Prostate gland (tissue), 2 donors: ENCODE data around the gene WWTR1.

Experiments used
- POLR2AphosphoS5 ChIP-seq: sonication (generic); formaldehyde crosslinking; IDR thresholded peaks from one replicate; pipeline ENCODE4 v1.6.1; 2017; ENCODE audit warnings: antibody characterized with exemption
- TF ChIP-seq, protein P1 (sequence below), 4 experiments: fragments of 200-600 bp in 2 of 4; fragments of 450-650 bp in 2 of 4; sonication (generic) in 2 of 4; IDR thresholded peaks; 1 replicate in 3 of 4; 2 replicates in 1 of 4; pipeline ENCODE4 v1.5.1; 2016 to 2019; ENCODE audit warnings: antibody characterized with exemption in 4 of 4, mild to moderate bottlenecking in 2 of 4, moderate library complexity in 2 of 4

DNA sequence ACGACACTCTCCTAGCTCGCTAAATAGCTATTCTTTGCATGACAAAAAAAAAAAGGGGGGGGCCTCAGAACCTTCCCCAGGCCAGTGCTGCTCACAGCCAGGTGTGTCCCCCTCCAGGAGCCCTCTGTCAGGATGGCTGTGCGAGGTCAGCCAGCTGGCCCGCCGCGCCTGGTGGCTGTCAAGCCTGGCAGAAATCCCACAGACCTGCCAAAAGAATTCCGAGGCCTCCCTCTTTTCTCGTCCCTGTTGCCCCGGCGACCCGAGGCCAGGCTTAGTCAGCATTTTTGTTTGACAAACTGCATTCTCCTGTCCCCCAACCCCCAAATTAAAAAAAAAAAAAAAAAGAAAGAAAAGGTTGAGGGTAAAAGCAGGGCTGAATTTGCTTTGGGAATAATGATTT lies 121.4 kb downstream of the WWTR1 start:
- TF ChIP-seq, protein P1, sequence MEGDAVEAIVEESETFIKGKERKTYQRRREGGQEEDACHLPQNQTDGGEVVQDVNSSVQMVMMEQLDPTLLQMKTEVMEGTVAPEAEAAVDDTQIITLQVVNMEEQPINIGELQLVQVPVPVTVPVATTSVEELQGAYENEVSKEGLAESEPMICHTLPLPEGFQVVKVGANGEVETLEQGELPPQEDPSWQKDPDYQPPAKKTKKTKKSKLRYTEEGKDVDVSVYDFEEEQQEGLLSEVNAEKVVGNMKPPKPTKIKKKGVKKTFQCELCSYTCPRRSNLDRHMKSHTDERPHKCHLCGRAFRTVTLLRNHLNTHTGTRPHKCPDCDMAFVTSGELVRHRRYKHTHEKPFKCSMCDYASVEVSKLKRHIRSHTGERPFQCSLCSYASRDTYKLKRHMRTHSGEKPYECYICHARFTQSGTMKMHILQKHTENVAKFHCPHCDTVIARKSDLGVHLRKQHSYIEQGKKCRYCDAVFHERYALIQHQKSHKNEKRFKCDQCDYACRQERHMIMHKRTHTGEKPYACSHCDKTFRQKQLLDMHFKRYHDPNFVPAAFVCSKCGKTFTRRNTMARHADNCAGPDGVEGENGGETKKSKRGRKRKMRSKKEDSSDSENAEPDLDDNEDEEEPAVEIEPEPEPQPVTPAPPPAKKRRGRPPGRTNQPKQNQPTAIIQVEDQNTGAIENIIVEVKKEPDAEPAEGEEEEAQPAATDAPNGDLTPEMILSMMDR (IDR thresholded peaks at IDR 0.05), result no peak
- no peak for TF ChIP-seq POLR2AphosphoS5
